ENCODE measurements around the gene SHTN1.

- TF ChIP-seq, protein P1, sequence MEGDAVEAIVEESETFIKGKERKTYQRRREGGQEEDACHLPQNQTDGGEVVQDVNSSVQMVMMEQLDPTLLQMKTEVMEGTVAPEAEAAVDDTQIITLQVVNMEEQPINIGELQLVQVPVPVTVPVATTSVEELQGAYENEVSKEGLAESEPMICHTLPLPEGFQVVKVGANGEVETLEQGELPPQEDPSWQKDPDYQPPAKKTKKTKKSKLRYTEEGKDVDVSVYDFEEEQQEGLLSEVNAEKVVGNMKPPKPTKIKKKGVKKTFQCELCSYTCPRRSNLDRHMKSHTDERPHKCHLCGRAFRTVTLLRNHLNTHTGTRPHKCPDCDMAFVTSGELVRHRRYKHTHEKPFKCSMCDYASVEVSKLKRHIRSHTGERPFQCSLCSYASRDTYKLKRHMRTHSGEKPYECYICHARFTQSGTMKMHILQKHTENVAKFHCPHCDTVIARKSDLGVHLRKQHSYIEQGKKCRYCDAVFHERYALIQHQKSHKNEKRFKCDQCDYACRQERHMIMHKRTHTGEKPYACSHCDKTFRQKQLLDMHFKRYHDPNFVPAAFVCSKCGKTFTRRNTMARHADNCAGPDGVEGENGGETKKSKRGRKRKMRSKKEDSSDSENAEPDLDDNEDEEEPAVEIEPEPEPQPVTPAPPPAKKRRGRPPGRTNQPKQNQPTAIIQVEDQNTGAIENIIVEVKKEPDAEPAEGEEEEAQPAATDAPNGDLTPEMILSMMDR (IDR thresholded peaks at IDR 0.05; ENCODE audit: insufficient read depth, low read length), result no peak
- TF ChIP-seq, protein P2, sequence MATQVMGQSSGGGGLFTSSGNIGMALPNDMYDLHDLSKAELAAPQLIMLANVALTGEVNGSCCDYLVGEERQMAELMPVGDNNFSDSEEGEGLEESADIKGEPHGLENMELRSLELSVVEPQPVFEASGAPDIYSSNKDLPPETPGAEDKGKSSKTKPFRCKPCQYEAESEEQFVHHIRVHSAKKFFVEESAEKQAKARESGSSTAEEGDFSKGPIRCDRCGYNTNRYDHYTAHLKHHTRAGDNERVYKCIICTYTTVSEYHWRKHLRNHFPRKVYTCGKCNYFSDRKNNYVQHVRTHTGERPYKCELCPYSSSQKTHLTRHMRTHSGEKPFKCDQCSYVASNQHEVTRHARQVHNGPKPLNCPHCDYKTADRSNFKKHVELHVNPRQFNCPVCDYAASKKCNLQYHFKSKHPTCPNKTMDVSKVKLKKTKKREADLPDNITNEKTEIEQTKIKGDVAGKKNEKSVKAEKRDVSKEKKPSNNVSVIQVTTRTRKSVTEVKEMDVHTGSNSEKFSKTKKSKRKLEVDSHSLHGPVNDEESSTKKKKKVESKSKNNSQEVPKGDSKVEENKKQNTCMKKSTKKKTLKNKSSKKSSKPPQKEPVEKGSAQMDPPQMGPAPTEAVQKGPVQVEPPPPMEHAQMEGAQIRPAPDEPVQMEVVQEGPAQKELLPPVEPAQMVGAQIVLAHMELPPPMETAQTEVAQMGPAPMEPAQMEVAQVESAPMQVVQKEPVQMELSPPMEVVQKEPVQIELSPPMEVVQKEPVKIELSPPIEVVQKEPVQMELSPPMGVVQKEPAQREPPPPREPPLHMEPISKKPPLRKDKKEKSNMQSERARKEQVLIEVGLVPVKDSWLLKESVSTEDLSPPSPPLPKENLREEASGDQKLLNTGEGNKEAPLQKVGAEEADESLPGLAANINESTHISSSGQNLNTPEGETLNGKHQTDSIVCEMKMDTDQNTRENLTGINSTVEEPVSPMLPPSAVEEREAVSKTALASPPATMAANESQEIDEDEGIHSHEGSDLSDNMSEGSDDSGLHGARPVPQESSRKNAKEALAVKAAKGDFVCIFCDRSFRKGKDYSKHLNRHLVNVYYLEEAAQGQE (IDR thresholded peaks at IDR 0.05; ENCODE audit: insufficient replicate concordance, low read depth), result no peak
- TF ChIP-seq POLR2AphosphoS5 (IDR thresholded peaks at IDR 0.05; ENCODE audit: low read depth) (no peak), SPI1 (IDR thresholded peaks at IDR 0.05; ENCODE audit: borderline replicate concordance, low read depth) (no peak), GABPA (IDR thresholded peaks at IDR 0.05; ENCODE audit: low read depth) (no peak)
These were observed 87.5 kb downstream of the SHTN1 start for GRCh38 chr10:116917481-116917880.
